Body of pancreas (tissue), 4 donors: ENCODE data around the gene RHOT2.

Experiments used
- CTCF ChIP-seq, 7 experiments: fragments of 450-650 bp in 4 of 7; fragments of 200-600 bp in 3 of 7; sonication (generic) in 3 of 7; IDR thresholded peaks; one replicate each; pipeline ENCODE4 v1.5.1; 2016 to 2019; ENCODE audit warnings: antibody characterized with exemption in 7 of 7
- POLR2A ChIP-seq, 3 donors: fragments of 450-650 bp; IDR thresholded peaks; one replicate each; pipeline ENCODE4 v1.6.1; 2016; ENCODE audit warnings: antibody characterized with exemption in 3 of 3, mild to moderate bottlenecking in 2 of 3

DNA sequence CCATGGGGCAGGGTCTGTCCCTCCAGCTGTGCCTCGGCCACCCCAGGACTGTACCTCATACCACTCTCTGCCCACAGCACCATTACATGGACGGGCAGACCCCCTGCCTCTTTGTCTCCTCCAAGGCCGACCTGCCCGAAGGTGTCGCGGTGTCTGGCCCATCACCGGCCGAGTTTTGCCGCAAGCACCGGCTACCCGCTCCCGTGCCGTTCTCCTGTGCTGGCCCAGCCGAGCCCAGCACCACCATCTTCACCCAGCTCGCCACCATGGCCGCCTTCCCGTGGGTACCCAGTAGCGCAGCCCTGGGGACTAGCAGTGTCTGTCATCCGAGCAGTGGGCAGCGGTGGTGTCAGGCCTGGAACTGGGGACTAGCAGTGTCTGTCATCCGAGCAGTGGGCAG lies 4.9 kb downstream of the RHOT2 start:
- TF ChIP-seq CTCF (IDR thresholded peaks at IDR 0.05) (no peak), POLR2A (IDR thresholded peaks at IDR 0.05) (no peak)
